PC-9 (cell line): Measurements from ENCODE around the gene RAB24.

Experiments used
- EZH2 ChIP-seq: fragments of 200-600 bp; sonication (generic); IDR thresholded peaks from 2 replicates; pipeline ENCODE4 v1.8.0; 2017; ENCODE audit warnings: antibody characterized with exemption, low read depth
- TF ChIP-seq, protein P1 (sequence below): fragments of 200-600 bp; sonication (generic); conservative IDR thresholded peaks from 2 replicates; pipeline ENCODE4 v1.6.1; 2017; ENCODE audit warnings: mixed run types, antibody characterized with exemption, mild to moderate bottlenecking, moderate library complexity

DNA sequence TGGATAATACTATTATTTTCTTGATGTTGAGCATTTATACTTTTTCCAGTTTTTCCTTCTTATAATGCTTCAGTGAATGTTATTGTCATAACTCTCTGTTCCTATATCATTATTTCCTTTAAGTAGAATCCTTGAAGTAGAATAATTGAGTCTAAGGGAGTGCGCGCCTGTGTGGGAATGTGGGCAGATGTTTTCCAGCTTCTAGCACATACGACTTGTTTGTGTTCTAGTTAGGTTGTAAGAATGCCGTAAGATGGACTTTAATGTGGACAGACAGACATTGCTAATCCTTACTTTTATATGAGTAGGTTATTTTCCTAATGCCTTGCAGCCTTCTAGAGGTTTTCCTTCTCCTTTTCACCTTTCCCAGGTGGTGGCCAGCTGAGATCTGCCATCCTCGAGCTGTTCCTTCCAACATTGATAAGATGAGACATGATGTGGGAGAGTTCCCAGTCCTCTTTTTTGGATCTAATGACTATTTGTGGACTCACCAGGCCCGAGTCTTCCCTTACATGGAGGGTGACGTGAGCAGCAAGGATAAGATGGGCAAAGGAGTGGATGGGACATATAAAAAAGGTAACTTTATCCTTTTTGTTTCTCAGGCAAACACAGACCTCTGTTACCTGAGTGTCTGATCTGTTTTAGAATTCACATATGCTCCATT lies 34.2 kb downstream of the RAB24 start:
- TF ChIP-seq, protein P1, sequence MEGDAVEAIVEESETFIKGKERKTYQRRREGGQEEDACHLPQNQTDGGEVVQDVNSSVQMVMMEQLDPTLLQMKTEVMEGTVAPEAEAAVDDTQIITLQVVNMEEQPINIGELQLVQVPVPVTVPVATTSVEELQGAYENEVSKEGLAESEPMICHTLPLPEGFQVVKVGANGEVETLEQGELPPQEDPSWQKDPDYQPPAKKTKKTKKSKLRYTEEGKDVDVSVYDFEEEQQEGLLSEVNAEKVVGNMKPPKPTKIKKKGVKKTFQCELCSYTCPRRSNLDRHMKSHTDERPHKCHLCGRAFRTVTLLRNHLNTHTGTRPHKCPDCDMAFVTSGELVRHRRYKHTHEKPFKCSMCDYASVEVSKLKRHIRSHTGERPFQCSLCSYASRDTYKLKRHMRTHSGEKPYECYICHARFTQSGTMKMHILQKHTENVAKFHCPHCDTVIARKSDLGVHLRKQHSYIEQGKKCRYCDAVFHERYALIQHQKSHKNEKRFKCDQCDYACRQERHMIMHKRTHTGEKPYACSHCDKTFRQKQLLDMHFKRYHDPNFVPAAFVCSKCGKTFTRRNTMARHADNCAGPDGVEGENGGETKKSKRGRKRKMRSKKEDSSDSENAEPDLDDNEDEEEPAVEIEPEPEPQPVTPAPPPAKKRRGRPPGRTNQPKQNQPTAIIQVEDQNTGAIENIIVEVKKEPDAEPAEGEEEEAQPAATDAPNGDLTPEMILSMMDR = no peak
- TF ChIP-seq EZH2 = no peak
